Heart right ventricle (tissue), 16 donors: ENCODE results near the gene FIBCD1. TPM values are rescaled to one million over a fixed set of nuclear protein-coding genes. Genes with fewer than 3 reads are reported as not detected.
A peak's percentile ranks its signal among the peaks of the same experiment; 100 is the strongest.
"Not testable (repeated sequence)": the region's sequence is repeated elsewhere in the genome, so short reads cannot be mapped to it uniquely, and the experiment has no call there.

ENCODE experiments used
- ATAC-seq, 8 donors: fragments of 200-7000 bp; cut with Tn5 transposase; one replicate each; pipeline ENCODE4 v1.9.1; 2020; ENCODE audit warnings: mild to moderate bottlenecking in 8 of 8, moderate library complexity in 8 of 8, moderate number of reproducible peaks in 1 of 8
- DNase-seq, 2 donors: peaks; one replicate each; pipeline ENCODE4 v3.0.0-alpha.2; 2020
- H3K27ac ChIP-seq, 10 donors: fragments of 200-600 bp; sonication (generic) in 2 of 10; one replicate each; pipeline versions ENCODE4 v1.5.0 to v1.8.0; 2020 to 2022; ENCODE audit warnings: mild to moderate bottlenecking in 3 of 10
- H3K27me3 ChIP-seq, 7 donors: fragments of 200-600 bp; one replicate each; pipeline ENCODE4 v1.8.0; 2021 to 2022; ENCODE audit warnings: mild to moderate bottlenecking in 2 of 7
- H3K36me3 ChIP-seq, 9 donors: fragments of 200-600 bp; sonication (generic) in 1 of 9; one replicate each; pipeline versions ENCODE4 v1.5.0 to v1.8.0; 2020 to 2022; ENCODE audit warnings: mild to moderate bottlenecking in 2 of 9
- H3K4me1 ChIP-seq, 9 donors: fragments of 200-600 bp; sonication (generic) in 1 of 9; one replicate each; pipeline versions ENCODE4 v1.5.0 to v1.8.0; 2020 to 2022; ENCODE audit warnings: mild to moderate bottlenecking in 4 of 9
- H3K4me3 ChIP-seq, 10 donors: fragments of 200-600 bp; sonication (generic) in 2 of 10; one replicate each; pipeline versions ENCODE4 v1.5.0 to v1.8.0; 2020 to 2022; ENCODE audit warnings: mild to moderate bottlenecking in 7 of 10, moderate library complexity in 2 of 10
- H3K9me3 ChIP-seq, 11 donors: fragments of 200-600 bp in 10 of 11; sonication (generic) in 2 of 11; one replicate each; pipeline versions ENCODE4 v1.5.0 to v1.8.0; 2013 to 2022; ENCODE audit warnings: mild to moderate bottlenecking in 2 of 11, control low read depth in 1 of 11, moderate library complexity in 1 of 11
- WGBS, 2 donors: extraction: QIAGEN DNeasy Blood & Tissue Kit; methylation state at CpG; one replicate each; pipeline ENCODE4 v1.1.7; 2013; ENCODE audit warnings: inconsistent platforms in 1 of 2; 5-methylcytosine and 5-hydroxymethylcytosine counted together
- intact Hi-C, 10 donors: fragments of 100-400 bp; cut with DNase I; formaldehyde crosslinking; loops; one replicate each; pipeline versions ENCODE4 v1.11.1 to v1.14.2; 2022
- polyA plus RNA-seq, 2 donors: library from polyadenylated mRNA; stranded (reverse); fragments of 200-250 nt; gene quantifications; one replicate each; pipeline ENCODE4 v1.2.3, GENCODE V29; 2013
- total RNA-seq, 10 donors: library from RNA; stranded (reverse); fragmentation: NEBNext Ultra II Directional in 3 of 10; extraction: Animal tissue kit (Norgen Biotek cat#: 25700) in 3 of 10; gene quantifications; one replicate each; pipeline versions ENCODE4 v1.2.1 to v1.2.4, GENCODE V29; 2021 to 2023
- TF ChIP-seq, protein P1 (sequence below), 9 donors: fragments of 200-600 bp; sonication (generic) in 2 of 9; IDR thresholded peaks; one replicate each; pipeline versions ENCODE4 v1.5.0 to v1.8.0; 2021 to 2022; ENCODE audit warnings: antibody characterized with exemption in 9 of 9, mild to moderate bottlenecking in 5 of 9, moderate library complexity in 1 of 9
- donor health status: Arrhythmogenic right ventricular cardiomyopathy.
- donor health status: ischemic (EF 13 %, LVEDD 7.1; RV severe dilation, severe dysfunction).
- donor health status: healthy with polysubstance abuse.
- donor health status: DM: no; HTN: yes; CAD: no.
- donor health status: DM: no; HTN: no; CAD: no.
- donor health status: ischemic (EF 25% LVEDD 6.9; RV normal size, moderate dysfunction).
- donor health status: ischemic (EF 25% LVEDD 5.7; RV mildly dilated, moderate dysfunction).
- donor health status: healthy.
- donor health status: DM: yes; HTN: yes; CAD: no.
- donor health status: Ischemic cardiomyopathy.
- donor health status: ischemic (EF 35%, LVEDD 5.7; RV mildly dilated, moderate dysfunction).
- donor health status: nonischemic (EF 11% LVEDD 7.7; RV severe dilation, severe dysfunction).
- donor health status: DM: yes; HTN: yes; CAD: no.
- donor health status: PGD.
- donor health status: ischemic (EF 29% LVEDD 5.4; RV normal size, mild dysfunction).
- donor health status: nonischemic (EF 23%, LVEDD 6.1; RV moderate dilation, normal function).

The FIBCD1 gene
- total and polyA plus RNA-seq, 12 donors: 0.16 to 5.8 (median 1.2) TPM

DNA sequence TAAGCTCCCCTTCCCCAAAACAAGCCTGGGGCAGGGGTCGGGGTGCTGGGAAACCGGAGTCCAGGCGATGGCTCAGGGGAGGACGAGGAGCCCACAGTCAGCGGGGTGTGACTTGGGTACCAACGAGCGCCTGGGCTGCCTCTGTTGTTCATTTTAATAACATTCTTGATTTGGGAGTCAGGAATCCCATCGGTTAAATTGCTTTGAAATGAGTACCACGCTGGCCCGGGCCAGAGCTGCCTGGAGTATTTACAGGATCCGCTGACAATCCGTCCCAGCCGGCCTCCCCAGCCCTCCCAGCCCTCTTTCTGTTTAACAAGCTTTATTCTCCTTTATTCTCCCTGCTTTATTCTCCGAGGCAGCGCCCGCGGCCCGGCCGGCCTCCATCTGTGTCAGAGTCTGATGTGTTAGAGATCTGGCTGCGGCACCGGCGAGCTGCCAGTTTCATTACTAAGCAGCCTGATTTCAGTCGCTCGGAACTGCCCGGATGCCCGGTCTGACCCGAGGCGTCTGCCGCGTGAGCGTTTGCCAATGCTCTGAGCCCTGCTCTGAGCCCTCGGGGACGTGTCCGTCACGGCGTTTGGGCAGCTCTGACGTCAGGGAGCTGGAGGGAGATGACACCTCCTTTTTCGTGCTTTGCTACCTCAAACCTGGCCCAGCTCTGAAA, 26.0 kb downstream of the FIBCD1 start:
- peak overlapping the region in 1 of 10 donors; percentile 20 for H3K4me3 ChIP-seq
- intact Hi-C loops: no loop called here
- DNase-seq (peak in 1 of 2 donors; percentile 35), ATAC-seq (peak in 4 of 8 donors; percentile 10 to 48 (median 18))
- no peaks in the 10 kb centered on the region for H3K4me1 ChIP-seq
- no peak overlapping the region for H3K27ac ChIP-seq
- TF ChIP-seq, protein P1, sequence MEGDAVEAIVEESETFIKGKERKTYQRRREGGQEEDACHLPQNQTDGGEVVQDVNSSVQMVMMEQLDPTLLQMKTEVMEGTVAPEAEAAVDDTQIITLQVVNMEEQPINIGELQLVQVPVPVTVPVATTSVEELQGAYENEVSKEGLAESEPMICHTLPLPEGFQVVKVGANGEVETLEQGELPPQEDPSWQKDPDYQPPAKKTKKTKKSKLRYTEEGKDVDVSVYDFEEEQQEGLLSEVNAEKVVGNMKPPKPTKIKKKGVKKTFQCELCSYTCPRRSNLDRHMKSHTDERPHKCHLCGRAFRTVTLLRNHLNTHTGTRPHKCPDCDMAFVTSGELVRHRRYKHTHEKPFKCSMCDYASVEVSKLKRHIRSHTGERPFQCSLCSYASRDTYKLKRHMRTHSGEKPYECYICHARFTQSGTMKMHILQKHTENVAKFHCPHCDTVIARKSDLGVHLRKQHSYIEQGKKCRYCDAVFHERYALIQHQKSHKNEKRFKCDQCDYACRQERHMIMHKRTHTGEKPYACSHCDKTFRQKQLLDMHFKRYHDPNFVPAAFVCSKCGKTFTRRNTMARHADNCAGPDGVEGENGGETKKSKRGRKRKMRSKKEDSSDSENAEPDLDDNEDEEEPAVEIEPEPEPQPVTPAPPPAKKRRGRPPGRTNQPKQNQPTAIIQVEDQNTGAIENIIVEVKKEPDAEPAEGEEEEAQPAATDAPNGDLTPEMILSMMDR (IDR thresholded peaks at IDR 0.05): no peak
- H3K36me3 ChIP-seq: no peaks in the 10 kb centered on the region
- no peaks in the 10 kb centered on the region for H3K9me3 ChIP-seq
- 61 to 70% methylated on average over 38 of the region's 38 CpGs for WGBS, 2 donors
- peaks cover 0 to 29% (median 6%) of the 10 kb centered on the region in 7 donors for H3K27me3 ChIP-seq

DNA sequence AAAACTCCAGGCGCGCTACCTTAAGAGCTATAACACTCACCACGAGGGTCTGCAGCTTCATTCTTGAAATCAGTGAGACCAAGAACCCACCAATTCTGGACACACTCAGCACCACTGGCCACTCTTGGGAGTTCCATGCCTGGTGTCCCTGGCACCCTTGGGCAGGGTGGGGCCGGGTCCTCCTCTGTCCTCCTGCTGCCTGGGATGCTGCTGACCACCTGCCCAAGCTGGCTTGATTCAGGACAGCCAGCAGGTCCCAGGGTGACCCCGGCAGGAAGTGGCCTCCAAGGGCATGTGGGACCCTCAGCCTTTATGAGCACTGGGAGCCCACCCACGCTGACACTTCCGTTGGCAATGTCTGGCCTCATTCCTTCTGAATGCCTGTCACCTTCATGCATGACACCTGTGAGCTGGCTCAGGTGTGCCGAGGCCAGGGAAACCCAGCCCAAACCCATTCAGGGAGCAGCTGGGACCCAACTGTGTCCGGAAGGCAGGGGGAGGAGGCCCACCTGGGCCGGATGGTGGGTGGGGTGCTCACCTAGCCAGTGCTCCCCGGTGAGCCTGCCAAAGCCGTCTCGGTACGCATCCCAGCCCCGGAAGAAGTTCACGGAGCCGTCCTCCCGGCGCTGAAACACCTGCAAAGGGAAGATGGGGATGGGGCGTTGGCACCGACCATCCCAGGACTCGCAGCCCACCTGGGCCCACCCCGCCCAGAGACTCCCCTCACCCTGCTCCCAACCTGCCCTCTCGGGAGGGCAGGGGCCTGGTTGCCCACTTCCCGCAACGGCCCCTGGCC, 27.6 kb downstream of the FIBCD1 start:
- Histone ChIP-seq H3K36me3 (no peaks in the 10 kb centered on the region), H3K27me3 (peaks cover 0 to 23% (median 6%) of the 10 kb centered on the region in 7 donors), H3K9me3 (no peaks in the 10 kb centered on the region), H3K27ac (no peak overlapping the region), H3K4me3 (no peak overlapping the region), H3K4me1 (no peaks in the 10 kb centered on the region)
- intact Hi-C loops: no loop called here
- DNase-seq: no peak
- ATAC-seq: no peak
- WGBS, 2 donors: 91 to 93% methylated on average over 26 of the region's 26 CpGs
- TF ChIP-seq, protein P1 (IDR thresholded peaks at IDR 0.05): no peak

DNA sequence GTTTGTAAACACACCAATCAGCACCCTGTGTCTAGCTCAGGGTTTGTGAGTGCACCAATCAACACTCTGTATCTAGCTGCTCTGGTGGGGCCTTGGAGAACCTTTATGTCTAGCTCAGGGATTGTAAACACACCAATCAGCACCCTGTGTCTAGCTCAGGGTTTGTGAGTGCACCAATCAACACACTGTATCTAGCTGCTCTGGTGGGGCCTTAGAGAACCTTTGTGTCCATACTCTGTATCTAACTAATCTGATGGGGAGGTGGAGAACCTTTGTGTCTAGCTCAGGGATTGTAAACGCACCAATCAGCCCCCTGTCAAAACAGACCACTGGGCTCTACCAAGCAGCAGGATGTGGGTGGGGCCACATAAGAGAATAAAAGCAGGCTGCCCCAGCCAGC, 28.4 kb downstream of the FIBCD1 start:
- ATAC-seq, H3K36me3 ChIP-seq, H3K4me1 ChIP-seq, DNase-seq, H3K27ac ChIP-seq, H3K9me3 ChIP-seq, H3K4me3 ChIP-seq, intact Hi-C loops: not testable (repeated sequence)
- 49 to 75% methylated on average over 1 of the region's 1 CpG for WGBS, 2 donors
- peaks cover 0 to 23% (median 6%) of the 10 kb centered on the region in 7 donors for H3K27me3 ChIP-seq

DNA sequence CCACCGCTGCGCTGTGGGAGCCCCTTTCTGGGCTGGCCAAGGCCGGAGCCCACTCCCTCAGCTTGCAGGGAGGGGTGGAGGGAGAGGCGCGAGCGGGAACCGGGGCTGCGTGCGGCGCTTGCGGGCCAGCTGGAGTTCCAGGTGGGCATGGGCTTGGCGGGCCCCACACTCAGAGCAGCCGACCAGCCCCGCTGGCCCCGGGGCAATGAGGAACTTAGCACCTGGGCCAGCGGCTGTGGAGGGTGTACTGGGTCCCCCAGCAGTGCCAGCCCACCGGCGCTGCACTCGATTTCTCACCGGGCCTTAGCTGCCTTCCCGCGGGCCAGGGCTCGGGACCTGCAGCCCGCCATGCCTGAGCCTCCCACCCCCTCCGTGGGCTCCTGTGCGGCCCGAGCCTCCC, 29.0 kb downstream of the FIBCD1 start:
- intact Hi-C loops, H3K9me3 ChIP-seq, H3K36me3 ChIP-seq, H3K27ac ChIP-seq, H3K4me3 ChIP-seq, DNase-seq, ATAC-seq, H3K4me1 ChIP-seq: not testable (repeated sequence)
- 89 to 95% methylated on average over 17 to 27 of the region's 27 CpGs for WGBS, 2 donors
- H3K27me3 ChIP-seq: peaks cover 0 to 23% (median 8%) of the 10 kb centered on the region in 7 donors

DNA sequence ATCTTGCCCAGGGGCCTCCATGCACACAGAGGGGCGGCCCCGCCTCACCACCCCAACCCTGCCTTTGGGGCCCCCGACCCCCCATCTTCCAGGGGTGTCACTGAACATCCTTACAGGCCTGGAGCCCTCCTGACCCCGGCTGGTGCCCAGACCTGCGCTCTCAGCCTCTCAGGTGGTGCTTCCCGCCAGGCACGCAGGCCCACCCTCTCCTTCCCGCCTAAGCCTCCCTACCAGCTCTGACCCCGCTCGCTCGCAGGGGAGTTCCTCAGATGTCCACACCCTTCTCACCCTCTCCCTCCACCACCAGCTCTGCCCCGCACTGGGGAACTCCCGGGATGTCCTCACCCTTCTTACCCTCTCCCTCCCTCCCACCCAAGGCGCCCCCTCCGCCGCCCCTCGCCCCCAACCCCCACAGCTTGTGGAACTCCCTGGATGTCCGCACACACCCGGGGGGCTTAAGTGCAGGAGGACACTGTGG, 30.1 kb downstream of the FIBCD1 start:
- Histone ChIP-seq H3K4me1 (no peaks in the 10 kb centered on the region), H3K27me3 (peaks cover 0 to 20% (median 12%) of the 10 kb centered on the region in 7 donors), H3K9me3 (no peaks in the 10 kb centered on the region), H3K36me3 (no peaks in the 10 kb centered on the region), H3K27ac (no peak overlapping the region), H3K4me3 (no peak overlapping the region)
- DNase-seq (no peak), ATAC-seq (peak in 1 of 8 donors; percentile 21)
- TF ChIP-seq, protein P1 (IDR thresholded peaks at IDR 0.05): no peak
- 77 to 84% methylated on average over 19 of the region's 19 CpGs for WGBS, 2 donors
- intact Hi-C loops: no loop called here
